MCF 10A (cell line): Measurements from ENCODE around the gene TMEM232. TPM values are rescaled to one million over a fixed set of nuclear protein-coding genes. Genes with fewer than 3 reads are reported as not detected.
A peak's percentile ranks its signal among the peaks of the same experiment; 100 is the strongest.

Source experiments
- BruUV-seq: library from RNA; stranded (reverse); fragments of 400-500 nt; replicated peaks from 2 replicates; lab custom pipeline; 2021; lab: Mats Ljungman, UMichigan
- CTCF ChIA-PET: fragments of 300-600 bp; sonication (Branson Sonifier 250); formaldehyde crosslinking; extraction: SDS; loops from one replicate; lab custom pipeline; 2021; ENCODE audit warnings: antibody characterized with exemption, inconsistent platforms; lab: Yijun Ruan, JAX
- POLR2A ChIA-PET: fragments of 300-600, 350-650 bp; sonication (Branson Sonifier 250); formaldehyde crosslinking; extraction: SDS; loops from one replicate; lab custom pipeline; 2020; ENCODE audit warnings: antibody characterized with exemption, inconsistent platforms; lab: Yijun Ruan, JAX
- DNase-seq: peaks from one replicate; pipeline ENCODE4 v3.0.0-alpha.2; 2018; ENCODE audit not compliant: unreplicated experiment
- H3K27ac Mint-ChIP-seq: one replicate; pipeline ENCODE4 v1.8.0; 2022; ENCODE audit warnings: mild to moderate bottlenecking, low read depth, mixed read lengths; ENCODE audit not compliant: unreplicated experiment
- H3K27me3 Mint-ChIP-seq: one replicate; pipeline ENCODE4 v1.8.0; 2022; ENCODE audit warnings: mixed read lengths; ENCODE audit not compliant: insufficient read depth, unreplicated experiment
- H3K36me3 Mint-ChIP-seq: one replicate; pipeline ENCODE4 v1.8.0; 2022; ENCODE audit warnings: mild to moderate bottlenecking, moderate library complexity, mixed read lengths; ENCODE audit not compliant: insufficient read depth, unreplicated experiment
- H3K4me1 Mint-ChIP-seq: one replicate; pipeline ENCODE4 v1.8.0; 2022; ENCODE audit warnings: mixed read lengths; ENCODE audit not compliant: insufficient read depth, unreplicated experiment
- H3K4me3 Mint-ChIP-seq: one replicate; pipeline ENCODE4 v1.8.0; 2022; ENCODE audit warnings: mild to moderate bottlenecking, moderate library complexity, mixed read lengths; ENCODE audit not compliant: unreplicated experiment
- H3K9me3 Mint-ChIP-seq: one replicate; pipeline ENCODE4 v1.8.0; 2022; ENCODE audit warnings: mixed read lengths; ENCODE audit not compliant: unreplicated experiment
- intact Hi-C: fragments of 100-400 bp; cut with micrococcal nuclease; formaldehyde crosslinking; loops from 2 replicates; pipeline ENCODE4 v1.14.1; 2022
- total RNA-seq: library from RNA; stranded (reverse); gene quantifications from 2 replicates; pipeline ENCODE4 v1.2.3, GENCODE V29; 2022
- TF ChIP-seq, protein P1 (sequence below): fragments of 200-600 bp; IDR thresholded peaks from one replicate; pipeline ENCODE4 v1.8.0; 2022; ENCODE audit warnings: antibody characterized with exemption, mild to moderate bottlenecking; ENCODE audit not compliant: unreplicated experiment

Gene TMEM232
- total RNA-seq, 1 experiment from 2014 or later: 2.8 TPM

DNA sequence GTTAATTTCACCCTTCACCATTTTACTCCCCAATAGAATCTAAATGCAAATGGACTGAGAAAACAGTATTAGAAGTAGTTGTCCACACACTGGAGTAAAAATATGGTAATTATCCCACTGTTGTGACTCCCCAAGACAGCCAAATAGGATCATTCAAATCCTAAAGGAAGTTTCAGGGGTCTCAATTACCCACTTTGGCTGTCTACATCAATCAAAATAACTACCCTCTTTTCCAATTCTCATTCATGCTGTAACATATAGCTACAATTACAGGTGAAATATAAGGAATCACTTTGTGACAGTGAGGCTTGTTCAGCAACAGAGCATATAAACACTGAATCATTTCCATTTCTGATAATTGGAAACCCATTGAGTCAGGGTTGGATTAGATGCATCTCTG lies 220.1 kb downstream of the TMEM232 start:
- no peaks in the 10 kb centered on the region for H3K9me3 Mint-ChIP-seq
- no TSS peak for BruUV-seq
- peaks cover 20% of the 10 kb centered on the region for H3K27me3 Mint-ChIP-seq
- TF ChIP-seq, protein P1, sequence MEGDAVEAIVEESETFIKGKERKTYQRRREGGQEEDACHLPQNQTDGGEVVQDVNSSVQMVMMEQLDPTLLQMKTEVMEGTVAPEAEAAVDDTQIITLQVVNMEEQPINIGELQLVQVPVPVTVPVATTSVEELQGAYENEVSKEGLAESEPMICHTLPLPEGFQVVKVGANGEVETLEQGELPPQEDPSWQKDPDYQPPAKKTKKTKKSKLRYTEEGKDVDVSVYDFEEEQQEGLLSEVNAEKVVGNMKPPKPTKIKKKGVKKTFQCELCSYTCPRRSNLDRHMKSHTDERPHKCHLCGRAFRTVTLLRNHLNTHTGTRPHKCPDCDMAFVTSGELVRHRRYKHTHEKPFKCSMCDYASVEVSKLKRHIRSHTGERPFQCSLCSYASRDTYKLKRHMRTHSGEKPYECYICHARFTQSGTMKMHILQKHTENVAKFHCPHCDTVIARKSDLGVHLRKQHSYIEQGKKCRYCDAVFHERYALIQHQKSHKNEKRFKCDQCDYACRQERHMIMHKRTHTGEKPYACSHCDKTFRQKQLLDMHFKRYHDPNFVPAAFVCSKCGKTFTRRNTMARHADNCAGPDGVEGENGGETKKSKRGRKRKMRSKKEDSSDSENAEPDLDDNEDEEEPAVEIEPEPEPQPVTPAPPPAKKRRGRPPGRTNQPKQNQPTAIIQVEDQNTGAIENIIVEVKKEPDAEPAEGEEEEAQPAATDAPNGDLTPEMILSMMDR: no peak
- no peak for DNase-seq
- no peaks in the 10 kb centered on the region for H3K36me3 Mint-ChIP-seq
- intact Hi-C loops: no loop called here
- H3K4me1 Mint-ChIP-seq: peaks cover 6% of the 10 kb centered on the region
- H3K4me3 Mint-ChIP-seq: no peak overlapping the region
- CTCF ChIA-PET: interaction anchor here (0.7 kb wide), 1 partner anchor 710 kb away, joined by 3 read pairs; no protein-coding TSS in a partner anchor
- no peak overlapping the region for H3K27ac Mint-ChIP-seq
- POLR2A ChIA-PET: interaction anchor here (0.6 kb wide), 1 partner anchor 238 kb away, joined by 4 read pairs; no protein-coding TSS in a partner anchor

DNA sequence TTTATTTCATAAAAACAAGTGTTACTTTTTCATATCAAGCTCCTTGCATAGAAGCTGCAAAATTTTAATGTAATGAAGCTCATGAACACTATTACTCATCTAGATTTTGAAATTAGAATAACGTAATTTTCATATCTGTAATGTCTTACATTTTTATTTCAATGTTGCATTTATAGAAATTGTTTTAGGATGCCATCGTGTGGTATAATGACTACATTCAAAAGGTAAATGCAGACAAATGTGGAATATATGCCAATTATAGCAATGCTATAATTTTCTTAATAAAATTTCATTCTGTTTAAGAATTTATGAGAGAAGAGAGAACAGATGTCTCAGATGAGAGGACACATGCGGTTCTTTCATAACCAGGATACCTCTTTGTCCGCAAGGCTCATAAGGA lies 230.2 kb downstream of the TMEM232 start:
- no peaks in the 10 kb centered on the region for H3K9me3 Mint-ChIP-seq
- no TSS peak for BruUV-seq
- intact Hi-C loops: loop anchor here (2.0 kb wide), 1 partner anchor 805 kb away; no protein-coding TSS in a partner anchor
- H3K4me3 Mint-ChIP-seq: no peak overlapping the region
- peak; percentile 13 for DNase-seq
- TF ChIP-seq, protein P1: peak; percentile 28
- peaks cover 5% of the 10 kb centered on the region for H3K27me3 Mint-ChIP-seq
- ChIA-PET CTCF (interaction anchor here (0.6 to 1.1 kb wide), 4 partner anchors 440 to 1855 kb away, joined by 3 to 5 read pairs (median 4); no protein-coding TSS in a partner anchor), POLR2A (interaction anchor here (0.9 kb wide), 1 partner anchor 162 kb away, joined by 3 read pairs; no protein-coding TSS in a partner anchor)
- no peaks in the 10 kb centered on the region for H3K36me3 Mint-ChIP-seq
- H3K27ac Mint-ChIP-seq: no peak overlapping the region
- no peaks in the 10 kb centered on the region for H3K4me1 Mint-ChIP-seq

DNA sequence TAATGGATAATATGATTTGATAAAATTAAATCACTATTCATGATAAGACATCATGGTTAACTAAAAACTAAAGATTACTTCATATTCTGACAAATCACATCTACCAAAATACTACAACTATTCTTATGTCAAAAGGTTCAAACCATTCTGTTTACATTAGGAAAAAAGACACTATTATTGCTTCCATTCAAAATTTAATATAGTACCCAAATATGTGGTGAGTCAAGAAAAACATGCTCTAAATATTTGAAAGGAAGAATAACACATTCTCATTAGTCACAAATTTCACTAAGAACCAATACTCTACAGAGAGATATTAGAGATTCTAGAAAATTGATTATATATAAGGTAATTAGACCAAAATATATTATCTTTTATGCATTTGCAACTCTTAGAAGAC lies 234.0 kb downstream of the TMEM232 start:
- no peaks in the 10 kb centered on the region for H3K9me3 Mint-ChIP-seq
- BruUV-seq: no TSS peak
- H3K27me3 Mint-ChIP-seq: peaks cover 27% of the 10 kb centered on the region
- no peak for DNase-seq
- no peak overlapping the region for H3K4me3 Mint-ChIP-seq
- intact Hi-C loops: no loop called here
- H3K36me3 Mint-ChIP-seq: no peaks in the 10 kb centered on the region
- H3K27ac Mint-ChIP-seq: no peak overlapping the region
- H3K4me1 Mint-ChIP-seq: no peaks in the 10 kb centered on the region
- TF ChIP-seq, protein P1: no peak
- POLR2A ChIA-PET: interaction anchor here (1.0 kb wide), 1 partner anchor 9 kb away, joined by 4 read pairs; no protein-coding TSS in a partner anchor
- CTCF ChIA-PET: no interaction called here

DNA sequence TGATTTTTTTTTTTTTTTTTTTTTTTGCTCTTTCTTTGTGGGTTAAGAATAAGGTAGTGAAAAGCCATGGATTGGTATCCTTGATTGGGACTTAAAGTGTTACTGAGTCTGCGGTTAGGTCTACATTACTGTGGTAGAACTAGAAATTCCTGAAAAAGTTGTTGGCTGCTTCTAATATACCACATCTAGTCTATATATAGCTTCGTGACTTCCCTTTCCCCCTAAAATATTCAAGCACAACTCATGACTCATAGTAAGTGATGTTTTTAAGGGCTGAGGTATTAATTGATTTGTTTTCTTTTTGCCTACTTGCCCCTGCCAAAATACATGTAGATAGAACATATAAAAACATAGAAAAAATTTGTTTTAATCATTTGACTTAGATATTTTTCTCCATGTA lies 247.6 kb downstream of the TMEM232 start:
- H3K9me3 Mint-ChIP-seq: no peaks in the 10 kb centered on the region
- ChIA-PET POLR2A (no interaction called here), CTCF (no interaction called here)
- no peak overlapping the region for H3K4me3 Mint-ChIP-seq
- TF ChIP-seq, protein P1: no peak
- peaks cover 9% of the 10 kb centered on the region for H3K4me1 Mint-ChIP-seq
- DNase-seq: peak; percentile 63
- H3K27me3 Mint-ChIP-seq: peaks cover 42% of the 10 kb centered on the region
- no TSS peak for BruUV-seq
- intact Hi-C loops: no loop called here
- no peaks in the 10 kb centered on the region for H3K36me3 Mint-ChIP-seq
- no peak overlapping the region for H3K27ac Mint-ChIP-seq
